ENCODE results near the gene IL16.

DNA sequence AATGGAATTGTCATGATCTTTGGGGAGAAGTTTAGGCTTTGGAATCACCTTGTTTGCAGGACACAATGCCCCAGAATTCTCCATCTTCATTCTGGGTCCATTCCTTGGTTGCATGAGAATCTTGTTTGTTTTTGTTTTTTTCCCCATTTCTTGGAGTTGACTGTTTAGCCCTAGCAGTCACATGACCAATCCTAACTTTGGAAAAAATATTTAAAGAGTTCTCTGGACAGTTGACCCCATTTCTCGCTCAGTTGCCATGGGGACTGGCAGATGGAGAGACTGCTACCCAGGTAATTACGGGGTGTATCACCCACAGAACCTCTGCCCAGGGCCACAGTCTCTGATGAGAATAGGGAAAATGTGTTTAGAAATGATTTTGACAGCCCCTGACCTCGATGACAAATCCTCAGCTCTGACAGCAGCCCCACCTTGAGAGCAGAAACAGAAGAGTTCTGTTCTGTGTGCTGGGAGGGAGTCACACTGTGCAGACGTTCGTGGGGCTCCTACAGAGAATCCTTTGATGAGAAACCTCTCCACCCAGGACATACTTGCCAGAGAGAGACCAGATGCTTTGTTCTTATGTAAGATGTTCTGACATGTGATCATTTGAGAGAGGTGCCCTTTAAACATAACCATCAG lies 57.7 kb downstream of the IL16 start:
- TF ChIP-seq EZH2phosphoT487 (IDR thresholded peaks at IDR 0.05; ENCODE audit: borderline replicate concordance, low read depth, low read length), result no peak
- TF ChIP-seq, protein P1, sequence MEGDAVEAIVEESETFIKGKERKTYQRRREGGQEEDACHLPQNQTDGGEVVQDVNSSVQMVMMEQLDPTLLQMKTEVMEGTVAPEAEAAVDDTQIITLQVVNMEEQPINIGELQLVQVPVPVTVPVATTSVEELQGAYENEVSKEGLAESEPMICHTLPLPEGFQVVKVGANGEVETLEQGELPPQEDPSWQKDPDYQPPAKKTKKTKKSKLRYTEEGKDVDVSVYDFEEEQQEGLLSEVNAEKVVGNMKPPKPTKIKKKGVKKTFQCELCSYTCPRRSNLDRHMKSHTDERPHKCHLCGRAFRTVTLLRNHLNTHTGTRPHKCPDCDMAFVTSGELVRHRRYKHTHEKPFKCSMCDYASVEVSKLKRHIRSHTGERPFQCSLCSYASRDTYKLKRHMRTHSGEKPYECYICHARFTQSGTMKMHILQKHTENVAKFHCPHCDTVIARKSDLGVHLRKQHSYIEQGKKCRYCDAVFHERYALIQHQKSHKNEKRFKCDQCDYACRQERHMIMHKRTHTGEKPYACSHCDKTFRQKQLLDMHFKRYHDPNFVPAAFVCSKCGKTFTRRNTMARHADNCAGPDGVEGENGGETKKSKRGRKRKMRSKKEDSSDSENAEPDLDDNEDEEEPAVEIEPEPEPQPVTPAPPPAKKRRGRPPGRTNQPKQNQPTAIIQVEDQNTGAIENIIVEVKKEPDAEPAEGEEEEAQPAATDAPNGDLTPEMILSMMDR (conservative IDR thresholded peaks at IDR 0.05; ENCODE audit: low read length), result no peak

Measured in OCI-LY7 (cell line).